Transverse colon (tissue), 4 donors: ENCODE results near the gene SLC17A5.

Experiments
- CTCF ChIP-seq, 5 experiments: fragments of 200-600 bp in 3 of 5; fragments of 450-650 bp in 2 of 5; sonication (generic) in 3 of 5; IDR thresholded peaks; 1 replicate in 2 of 5; 2 replicates in 3 of 5; pipeline ENCODE4 v1.5.1; 2016 to 2017; ENCODE audit warnings: antibody characterized with exemption in 5 of 5, inconsistent platforms in 3 of 5, mild to moderate bottlenecking in 2 of 5, moderate library complexity in 1 of 5
- POLR2AphosphoS5 ChIP-seq, 3 donors: sonication (generic); formaldehyde crosslinking; IDR thresholded peaks; one replicate each; pipeline ENCODE4 v1.6.1; 2016; ENCODE audit warnings: antibody characterized with exemption in 3 of 3

DNA sequence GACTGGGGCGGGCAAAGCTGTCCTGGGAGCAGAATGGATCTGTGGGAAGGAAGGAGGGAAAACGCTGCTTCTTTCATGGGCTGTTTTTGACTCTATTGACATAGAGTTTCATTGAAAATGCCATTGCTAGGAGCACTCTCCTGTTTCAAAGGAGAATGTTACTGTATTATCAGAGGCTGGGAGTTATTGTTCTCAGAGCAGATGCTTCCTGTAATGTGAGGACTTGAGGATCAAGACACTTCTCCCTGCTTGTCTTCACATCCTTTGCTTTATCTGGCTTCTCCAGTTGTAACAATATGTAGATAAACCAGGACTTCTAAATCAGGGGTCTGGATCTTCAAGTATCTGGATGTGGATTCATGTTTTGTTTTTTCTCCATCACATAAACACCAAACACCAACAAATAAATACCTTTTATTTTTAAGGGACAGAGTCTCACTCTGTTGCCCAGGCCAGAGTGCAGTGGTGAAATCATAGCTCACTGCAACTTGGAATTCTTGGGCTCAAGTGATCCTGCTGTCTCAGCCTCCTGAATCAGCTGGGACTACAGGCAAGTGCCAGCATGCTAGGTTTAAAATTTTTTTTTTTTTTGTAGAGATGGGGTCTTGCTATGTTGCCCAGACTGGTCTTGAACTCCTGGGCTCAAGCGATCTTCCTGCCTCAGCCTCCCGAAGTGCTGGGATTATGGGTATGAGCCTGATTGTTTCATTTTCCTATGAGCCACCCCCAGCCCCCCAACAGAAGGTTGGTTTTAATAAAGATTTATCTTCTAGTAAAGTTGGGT lies 46.1 kb upstream of the SLC17A5 start:
- TF ChIP-seq POLR2AphosphoS5 (IDR thresholded peaks at IDR 0.05) (no peak), CTCF (IDR thresholded peaks at IDR 0.05) (no peak)
